ENCODE measurements around the gene PTGER2. TPM values are rescaled to one million over a fixed set of nuclear protein-coding genes. Genes with fewer than 3 reads are reported as not detected.

The PTGER2 gene
- polyA plus RNA-seq, 1 donor: 5.4 TPM

GRCh38 chr14:52303236-52303635 is 10.9 kb upstream of the PTGER2 start:
- DNase-seq: no peak

GRCh38 chr14:52304248-52304904 is 9.7 kb upstream of the PTGER2 start:
- DNase-seq: no peak

GRCh38 chr14:52305014-52305413 is 9.1 kb upstream of the PTGER2 start:
- DNase-seq: no peak

- DNase-seq: no peak
Measured at GRCh38 chr14:52307376-52307775, 6.7 kb upstream of the PTGER2 start.

- DNase-seq: no peak
Measured at GRCh38 chr14:52307905-52308304, 6.2 kb upstream of the PTGER2 start.

- DNase-seq: no peak
Measured at GRCh38 chr14:52310541-52310940, 3.6 kb upstream of the PTGER2 start.

GRCh38 chr14:52312931-52313355 is 1.2 kb upstream of the PTGER2 start:
- peak; percentile 30 for DNase-seq

- DNase-seq: no peak
Measured at GRCh38 chr14:52313462-52313861, 650 bp upstream of the PTGER2 start.

GRCh38 chr14:52314595-52315354 is 663 bp downstream of the PTGER2 start:
- DNase-seq: no peak

- peak; percentile 30 for DNase-seq
Measured at GRCh38 chr14:52315355-52315718, 1.2 kb downstream of the PTGER2 start.

- no peak for DNase-seq
Measured at GRCh38 chr14:52318062-52318461, 4.0 kb downstream of the PTGER2 start.

- no peak for DNase-seq
Measured at GRCh38 chr14:52318826-52319645, 4.9 kb downstream of the PTGER2 start.

- no peak for DNase-seq
Measured at GRCh38 chr14:52319919-52320318, 5.8 kb downstream of the PTGER2 start.

- DNase-seq: no peak
Measured at GRCh38 chr14:52325126-52325525, 11.0 kb downstream of the PTGER2 start.

GRCh38 chr14:52325630-52326029 is 11.5 kb downstream of the PTGER2 start:
- no peak for DNase-seq

- DNase-seq: no peak
Measured at GRCh38 chr14:52327374-52328226, 13.5 kb downstream of the PTGER2 start.

- DNase-seq: no peak
Measured at GRCh38 chr14:52328276-52328675, 14.2 kb downstream of the PTGER2 start.

GRCh38 chr14:52329678-52330369 is 15.7 kb downstream of the PTGER2 start:
- no peak for DNase-seq

- DNase-seq: no peak
Measured at GRCh38 chr14:52332269-52332668, 18.2 kb downstream of the PTGER2 start.

- DNase-seq: no peak
Measured at GRCh38 chr14:52333108-52333507, 19.0 kb downstream of the PTGER2 start.
